T-helper 22 cell (primary cell): Measurements from ENCODE around the gene SLC44A2.

Experiments used
- DNase-seq: peaks from one replicate; pipeline ENCODE4 v3.0.0-alpha.2; 2020; ENCODE audit warnings: low read depth

Gene SLC44A2

GRCh38 chr19:10615429-10616023 is 9.8 kb upstream of the SLC44A2 start:
- DNase-seq = no peak

GRCh38 chr19:10617409-10618121 is 7.8 kb upstream of the SLC44A2 start:
- DNase-seq = no peak

GRCh38 chr19:10618846-10619245 is 6.5 kb upstream of the SLC44A2 start:
- DNase-seq = no peak

GRCh38 chr19:10620786-10621185 is 4.6 kb upstream of the SLC44A2 start:
- no peak for DNase-seq

GRCh38 chr19:10621966-10622365 is 3.4 kb upstream of the SLC44A2 start:
- no peak for DNase-seq

GRCh38 chr19:10624585-10624984 is 768 bp upstream of the SLC44A2 start:
- no peak for DNase-seq

GRCh38 chr19:10625762-10626138 is 397 bp downstream of the SLC44A2 start:
- no peak for DNase-seq

GRCh38 chr19:10631874-10632273 is 6.5 kb downstream of the SLC44A2 start:
- DNase-seq = no peak

- no peak for DNase-seq
These were observed 9.1 kb downstream of the SLC44A2 start for GRCh38 chr19:10634430-10634829.

GRCh38 chr19:10634963-10635362 is 9.6 kb downstream of the SLC44A2 start:
- no peak for DNase-seq

- DNase-seq = no peak
These were observed 11.1 kb downstream of the SLC44A2 start for GRCh38 chr19:10636304-10636972.

GRCh38 chr19:10637894-10638293 is 12.5 kb downstream of the SLC44A2 start:
- no peak for DNase-seq

GRCh38 chr19:10639836-10640235 is 14.5 kb downstream of the SLC44A2 start:
- DNase-seq = no peak

GRCh38 chr19:10640361-10640760 is 15.0 kb downstream of the SLC44A2 start:
- no peak for DNase-seq

GRCh38 chr19:10641248-10641647 is 15.9 kb downstream of the SLC44A2 start:
- no peak for DNase-seq

GRCh38 chr19:10642473-10643171 is 17.3 kb downstream of the SLC44A2 start:
- DNase-seq = no peak

- DNase-seq = no peak
These were observed 18.0 kb downstream of the SLC44A2 start for GRCh38 chr19:10643172-10643967.

- no peak for DNase-seq
These were observed 18.6 kb downstream of the SLC44A2 start for GRCh38 chr19:10643968-10644259.

- peak; percentile 63 for DNase-seq
These were observed 19.1 kb downstream of the SLC44A2 start for GRCh38 chr19:10644260-10645007.

GRCh38 chr19:10646456-10647159 is 21.3 kb downstream of the SLC44A2 start:
- no peak for DNase-seq

- DNase-seq = no peak
These were observed 23.0 kb downstream of the SLC44A2 start for GRCh38 chr19:10648360-10648759.
